Colonic mucosa (tissue), 4 donors: Measurements from ENCODE around the gene LRCH1. TPM values are rescaled to one million over a fixed set of nuclear protein-coding genes. Genes with fewer than 3 reads are reported as not detected.
A peak's percentile ranks its signal among the peaks of the same experiment; 100 is the strongest.

ENCODE experiments used
- DNase-seq: peaks from one replicate; pipeline ENCODE4 v3.0.0-alpha.2; 2020
- H3K27ac ChIP-seq: fragments of 200-600 bp; one replicate; pipeline ENCODE4 v1.8.0; 2021
- H3K27me3 ChIP-seq: fragments of 200-600 bp; one replicate; pipeline ENCODE4 v1.8.0; 2021
- H3K36me3 ChIP-seq: fragments of 200-600 bp; one replicate; pipeline ENCODE4 v1.8.0; 2021
- H3K4me1 ChIP-seq: fragments of 200-600 bp; one replicate; pipeline ENCODE4 v1.8.0; 2021; ENCODE audit warnings: mild to moderate bottlenecking
- H3K4me3 ChIP-seq: fragments of 200-600 bp; one replicate; pipeline ENCODE4 v1.8.0; 2021
- H3K9ac ChIP-seq, 2 donors: one replicate each; pipeline ENCODE4 v1.7.0; 2013; ENCODE audit warnings: control low read depth in 2 of 2, low read depth in 2 of 2, low read length in 2 of 2
- H3K9me3 ChIP-seq: fragments of 200-600 bp; one replicate; pipeline ENCODE4 v1.8.0; 2021
- intact Hi-C: fragments of 100-400 bp; cut with DNase I; formaldehyde crosslinking; loops from one replicate; pipeline ENCODE4 v1.14.1; 2022
- total RNA-seq, 2 donors: library from RNA; stranded (reverse); fragmentation: NEBNext Ultra II Directional in 1 of 2; extraction: Animal tissue kit (Norgen Biotek cat#: 25700) in 1 of 2; gene quantifications; one replicate each; pipeline ENCODE4 v1.2.1, GENCODE V29; 2021
- TF ChIP-seq, protein P1 (sequence below): fragments of 200-600 bp; IDR thresholded peaks from one replicate; pipeline ENCODE4 v1.8.0; 2022; ENCODE audit warnings: antibody characterized with exemption, mild to moderate bottlenecking
- donor health status: healthy.
- donor health status: DM: no; HTN: no; CAD: no.
- donor health status: DM: no; HTN: no; CAD: no.

The LRCH1 gene
- total RNA-seq, 2 donors from 2014 or later = 12.8 to 19.6 TPM

DNA sequence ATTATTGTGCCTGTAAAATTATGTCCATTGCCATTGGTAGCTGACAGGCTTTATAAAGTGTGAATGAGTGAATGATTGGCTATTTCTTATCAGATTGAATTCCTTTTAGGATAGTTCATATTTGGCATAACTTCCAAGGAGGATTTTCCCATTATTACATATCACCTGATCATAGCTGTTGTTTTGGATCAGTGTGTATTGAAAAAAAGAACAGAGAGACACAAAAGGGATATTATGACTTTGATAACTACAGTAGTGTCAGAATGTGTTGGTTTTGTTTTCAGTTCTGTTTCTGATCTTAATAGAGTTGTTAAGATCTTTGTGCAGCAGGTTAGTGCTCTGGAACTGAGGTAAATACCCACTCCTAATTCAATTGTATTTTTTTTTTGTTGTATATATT lies 103.8 kb downstream of the LRCH1 start:
- Histone ChIP-seq H3K4me1 (peaks cover 5% of the 10 kb centered on the region), H3K36me3 (no peaks in the 10 kb centered on the region), H3K4me3 (no peak overlapping the region), H3K27ac (no peak overlapping the region), H3K27me3 (no peaks in the 10 kb centered on the region), H3K9ac (no peak overlapping the region), H3K9me3 (no peaks in the 10 kb centered on the region)
- intact Hi-C loops = no loop called here
- TF ChIP-seq, protein P1, sequence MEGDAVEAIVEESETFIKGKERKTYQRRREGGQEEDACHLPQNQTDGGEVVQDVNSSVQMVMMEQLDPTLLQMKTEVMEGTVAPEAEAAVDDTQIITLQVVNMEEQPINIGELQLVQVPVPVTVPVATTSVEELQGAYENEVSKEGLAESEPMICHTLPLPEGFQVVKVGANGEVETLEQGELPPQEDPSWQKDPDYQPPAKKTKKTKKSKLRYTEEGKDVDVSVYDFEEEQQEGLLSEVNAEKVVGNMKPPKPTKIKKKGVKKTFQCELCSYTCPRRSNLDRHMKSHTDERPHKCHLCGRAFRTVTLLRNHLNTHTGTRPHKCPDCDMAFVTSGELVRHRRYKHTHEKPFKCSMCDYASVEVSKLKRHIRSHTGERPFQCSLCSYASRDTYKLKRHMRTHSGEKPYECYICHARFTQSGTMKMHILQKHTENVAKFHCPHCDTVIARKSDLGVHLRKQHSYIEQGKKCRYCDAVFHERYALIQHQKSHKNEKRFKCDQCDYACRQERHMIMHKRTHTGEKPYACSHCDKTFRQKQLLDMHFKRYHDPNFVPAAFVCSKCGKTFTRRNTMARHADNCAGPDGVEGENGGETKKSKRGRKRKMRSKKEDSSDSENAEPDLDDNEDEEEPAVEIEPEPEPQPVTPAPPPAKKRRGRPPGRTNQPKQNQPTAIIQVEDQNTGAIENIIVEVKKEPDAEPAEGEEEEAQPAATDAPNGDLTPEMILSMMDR = no peak
- no peak for DNase-seq

DNA sequence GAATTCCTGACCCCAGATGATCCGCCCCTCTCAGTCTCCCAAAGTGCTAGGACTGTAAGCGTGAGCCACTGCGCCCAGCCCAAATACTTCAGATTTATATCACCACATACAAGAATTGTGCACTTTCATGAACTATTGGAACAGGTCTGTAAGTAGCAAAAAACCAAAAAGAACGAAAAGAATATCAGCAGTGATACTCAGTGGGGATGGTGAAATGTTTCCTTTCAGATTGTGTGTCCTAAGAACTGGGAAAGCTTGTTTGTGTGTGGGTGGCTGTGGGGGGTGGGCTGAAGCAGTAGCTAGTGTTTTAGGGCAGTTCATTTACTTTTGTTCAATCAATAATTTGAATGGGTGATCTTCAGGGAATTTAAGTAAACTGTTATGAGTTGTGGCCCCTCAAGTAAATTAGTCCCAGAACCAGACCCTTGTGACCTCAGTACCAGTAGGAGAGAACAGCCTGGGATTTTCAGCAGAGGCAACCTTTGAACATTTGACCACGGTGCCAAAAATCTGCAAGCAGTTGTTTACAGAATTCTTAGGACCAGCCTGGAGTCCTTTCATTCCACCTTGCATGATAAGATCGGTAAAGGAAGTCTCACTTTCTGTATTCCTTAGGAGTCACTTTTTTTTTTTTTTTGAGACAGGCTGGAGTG lies 106.6 kb downstream of the LRCH1 start:
- Histone ChIP-seq H3K4me3 (no peak overlapping the region), H3K27ac (peak overlapping the region; percentile 59), H3K36me3 (no peaks in the 10 kb centered on the region), H3K9me3 (no peaks in the 10 kb centered on the region), H3K4me1 (peaks cover 11% of the 10 kb centered on the region), H3K27me3 (no peaks in the 10 kb centered on the region), H3K9ac (no peak overlapping the region)
- peak; percentile 61 for DNase-seq
- TF ChIP-seq, protein P1 = no peak
- intact Hi-C loops = no loop called here

DNA sequence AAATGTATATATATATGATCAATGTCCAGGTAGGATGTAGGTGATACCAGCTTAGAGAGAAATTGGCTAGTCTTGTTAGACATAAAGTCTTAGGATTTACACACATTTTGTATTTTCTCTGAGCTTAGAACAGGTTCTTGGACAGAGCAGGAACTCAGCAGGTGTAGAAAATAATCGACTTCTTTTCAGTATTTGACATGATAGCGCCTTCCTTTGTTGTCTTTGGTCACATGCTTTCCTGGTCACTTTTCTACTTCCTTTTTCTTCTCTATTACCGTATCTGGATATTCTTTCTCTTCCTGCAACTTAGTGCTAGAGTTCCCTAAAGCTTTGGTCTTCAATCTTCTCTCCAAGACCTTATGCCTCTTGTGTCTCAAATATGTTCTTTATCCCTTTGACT lies 107.4 kb downstream of the LRCH1 start:
- peak overlapping the region in 1 of 2 donors; percentile 19 for H3K9ac ChIP-seq

DNA sequence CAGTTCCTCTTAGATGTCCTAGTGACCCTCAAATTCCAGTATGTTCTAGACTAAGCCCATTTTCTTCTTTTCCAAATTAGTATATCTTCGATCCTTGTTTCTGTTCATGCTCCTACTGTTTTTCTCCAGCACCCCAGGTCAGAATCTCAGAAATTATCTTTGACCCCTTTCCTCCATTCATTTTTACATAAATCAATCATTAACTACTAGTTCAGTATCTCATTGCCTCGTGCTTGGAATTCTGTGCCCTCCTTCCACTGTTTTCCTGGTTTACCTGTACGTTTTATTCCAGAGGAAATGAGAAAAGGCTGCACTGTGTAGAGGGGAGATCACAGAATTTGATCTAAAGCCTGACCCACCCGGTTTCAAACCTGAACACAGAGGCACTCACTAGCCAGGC lies 107.9 kb downstream of the LRCH1 start:
- intact Hi-C loops = no loop called here
- peak overlapping the region in 1 of 2 donors; percentile 19 for H3K9ac ChIP-seq
- no peak for DNase-seq

More for the DNA sequence above, 107.4 kb downstream of the LRCH1 start:
- TF ChIP-seq, protein P1 = no peak
- Histone ChIP-seq H3K36me3 (no peaks in the 10 kb centered on the region), H3K9me3 (no peaks in the 10 kb centered on the region), H3K27ac (peak overlapping the region; percentile 59), H3K4me3 (no peak overlapping the region), H3K4me1 (peaks cover 15% of the 10 kb centered on the region), H3K27me3 (no peaks in the 10 kb centered on the region)
- intact Hi-C loops = no loop called here
- no peak for DNase-seq

DNA sequence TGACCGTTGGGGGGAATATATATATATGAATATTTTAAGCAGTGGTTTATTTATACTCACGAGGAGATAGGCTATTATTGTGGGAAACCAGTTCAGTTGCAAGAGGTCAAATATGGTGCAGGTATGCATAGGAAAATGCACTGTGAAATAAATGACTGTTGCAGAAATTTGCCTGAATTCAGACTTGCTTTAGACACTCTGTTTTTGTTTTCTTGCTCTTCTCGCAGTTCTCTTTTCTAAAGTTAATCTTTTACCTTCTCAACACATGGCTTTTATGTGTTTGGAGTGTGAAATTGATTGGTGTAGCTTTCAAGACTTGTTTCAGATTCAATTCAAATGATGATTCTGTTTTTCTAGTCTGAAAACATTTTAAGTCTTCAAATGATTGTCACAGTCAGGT lies 109.7 kb downstream of the LRCH1 start:
- H3K9me3 ChIP-seq = no peaks in the 10 kb centered on the region
- H3K4me3 ChIP-seq = no peak overlapping the region
- no peak for DNase-seq
- no peak overlapping the region for H3K9ac ChIP-seq
- TF ChIP-seq, protein P1 = no peak
- no peak overlapping the region for H3K27ac ChIP-seq
- peaks cover 12% of the 10 kb centered on the region for H3K4me1 ChIP-seq
- no peaks in the 10 kb centered on the region for H3K36me3 ChIP-seq
- no peaks in the 10 kb centered on the region for H3K27me3 ChIP-seq
- intact Hi-C loops = no loop called here

More for the DNA sequence above, 107.9 kb downstream of the LRCH1 start:
- Histone ChIP-seq H3K36me3 (no peaks in the 10 kb centered on the region), H3K27me3 (no peaks in the 10 kb centered on the region), H3K4me3 (no peak overlapping the region), H3K27ac (peak overlapping the region; percentile 59), H3K4me1 (peaks cover 13% of the 10 kb centered on the region), H3K9me3 (no peaks in the 10 kb centered on the region)
- TF ChIP-seq, protein P1 = no peak
